Natural killer cell (primary cell): ENCODE results near the gene FMN1. TPM values are rescaled to one million over a fixed set of nuclear protein-coding genes. Genes with fewer than 3 reads are reported as not detected.

Experiments used
- ATAC-seq, 3 donors: fragments of 150-1000 bp in 2 of 3; fragments of 200-7000 bp in 1 of 3; cut with Tn5 transposase; 1 replicate in 1 of 3; 2 replicates in 2 of 3; pipeline ENCODE4 v1.10.0; 2021; ENCODE audit warnings: mild to moderate bottlenecking in 2 of 3, moderate library complexity in 2 of 3
- DNase-seq, 2 donors: peaks; one replicate each; pipeline versions ENCODE4 v3.0.0 to v3.0.0-alpha.2; 2013 to 2021; ENCODE audit warnings: mixed read lengths in 1 of 2
- H3K27ac ChIP-seq: one replicate; pipeline ENCODE4 v1.5.1; 2013; ENCODE audit warnings: mild to moderate bottlenecking, low read length
- H3K27me3 ChIP-seq: one replicate; pipeline ENCODE4 v1.6.1; 2013; ENCODE audit warnings: low read length; ENCODE audit not compliant: control insufficient read depth, insufficient read depth
- H3K36me3 ChIP-seq: one replicate; pipeline ENCODE4 v1.6.1; 2013; ENCODE audit warnings: low read length; ENCODE audit not compliant: control insufficient read depth, insufficient read depth
- H3K4me1 ChIP-seq: one replicate; pipeline ENCODE4 v1.6.1; 2013; ENCODE audit warnings: low read length; ENCODE audit not compliant: control insufficient read depth, insufficient read depth
- H3K4me3 ChIP-seq: one replicate; pipeline ENCODE4 v1.5.1; 2013; ENCODE audit warnings: low read length
- H3K9me3 ChIP-seq: one replicate; pipeline ENCODE4 v1.6.1; 2013; ENCODE audit warnings: low read length; ENCODE audit not compliant: control insufficient read depth, insufficient read depth
- H3K27ac Mint-ChIP-seq, 2 donors: one replicate each; pipeline ENCODE4 v1.8.0; 2022; ENCODE audit warnings: mild to moderate bottlenecking in 2 of 2, mixed read lengths in 2 of 2, moderate library complexity in 1 of 2
- H3K27me3 Mint-ChIP-seq, 2 donors: one replicate each; pipeline ENCODE4 v1.8.0; 2022; ENCODE audit warnings: low read depth in 2 of 2, mixed read lengths in 2 of 2
- H3K36me3 Mint-ChIP-seq: one replicate; pipeline ENCODE4 v1.8.0; 2022; ENCODE audit warnings: mixed read lengths
- H3K4me1 Mint-ChIP-seq, 2 donors: one replicate each; pipeline ENCODE4 v1.8.0; 2022; ENCODE audit warnings: mixed read lengths in 2 of 2
- H3K4me3 Mint-ChIP-seq: one replicate; pipeline ENCODE4 v1.8.0; 2022; ENCODE audit warnings: mild to moderate bottlenecking, moderate library complexity, mixed read lengths
- H3K9me3 Mint-ChIP-seq, 2 donors: one replicate each; pipeline ENCODE4 v1.8.0; 2022; ENCODE audit warnings: mixed read lengths in 2 of 2
- WGBS: methylation state at CpG from one replicate; pipeline ENCODE4 v1.1.7; 2013; ENCODE audit warnings: missing lambda C conversion rate; ENCODE audit not compliant: insufficient coverage; 5-methylcytosine and 5-hydroxymethylcytosine counted together
- intact Hi-C: fragments of 100-400 bp; cut with micrococcal nuclease; formaldehyde crosslinking; loops from one replicate; pipeline ENCODE4 v1.14.2; 2022
- total RNA-seq, 4 donors: library from RNA; stranded (reverse); fragments of 120-200 nt in 1 of 4; gene quantifications; one replicate each; pipeline versions ENCODE4 v1.2.3 to v1.2.4, GENCODE V29; 2013 to 2022
- TF ChIP-seq, protein P1 (sequence below): fragments of 200-600 bp; IDR thresholded peaks from one replicate; pipeline ENCODE4 v1.8.0; 2022; ENCODE audit warnings: antibody characterized with exemption

FMN1 gene
- total RNA-seq, 3 donors from 2014 or later (not counting 1 experiment from before 2014, with no cell fraction given) = 2.0 to 19.2 (median 2.2) TPM

GRCh38 chr15:32882955-32883354 is 311.6 kb downstream of the FMN1 start:
- no peak for DNase-seq
- Mint-ChIP-seq H3K36me3 (no peaks in the 10 kb centered on the region), H3K27ac (no peak overlapping the region), H3K9me3 (no peaks in the 10 kb centered on the region), H3K27me3 (peaks cover 3 to 7% of the 10 kb centered on the region in 2 donors), H3K4me1 (no peaks in the 10 kb centered on the region), H3K4me3 (no peak overlapping the region)
- TF ChIP-seq, protein P1, sequence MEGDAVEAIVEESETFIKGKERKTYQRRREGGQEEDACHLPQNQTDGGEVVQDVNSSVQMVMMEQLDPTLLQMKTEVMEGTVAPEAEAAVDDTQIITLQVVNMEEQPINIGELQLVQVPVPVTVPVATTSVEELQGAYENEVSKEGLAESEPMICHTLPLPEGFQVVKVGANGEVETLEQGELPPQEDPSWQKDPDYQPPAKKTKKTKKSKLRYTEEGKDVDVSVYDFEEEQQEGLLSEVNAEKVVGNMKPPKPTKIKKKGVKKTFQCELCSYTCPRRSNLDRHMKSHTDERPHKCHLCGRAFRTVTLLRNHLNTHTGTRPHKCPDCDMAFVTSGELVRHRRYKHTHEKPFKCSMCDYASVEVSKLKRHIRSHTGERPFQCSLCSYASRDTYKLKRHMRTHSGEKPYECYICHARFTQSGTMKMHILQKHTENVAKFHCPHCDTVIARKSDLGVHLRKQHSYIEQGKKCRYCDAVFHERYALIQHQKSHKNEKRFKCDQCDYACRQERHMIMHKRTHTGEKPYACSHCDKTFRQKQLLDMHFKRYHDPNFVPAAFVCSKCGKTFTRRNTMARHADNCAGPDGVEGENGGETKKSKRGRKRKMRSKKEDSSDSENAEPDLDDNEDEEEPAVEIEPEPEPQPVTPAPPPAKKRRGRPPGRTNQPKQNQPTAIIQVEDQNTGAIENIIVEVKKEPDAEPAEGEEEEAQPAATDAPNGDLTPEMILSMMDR = no peak
- 85% methylated on average over 4 of the region's 4 CpGs for WGBS
- no peak overlapping the region for H3K27ac ChIP-seq
- no peaks in the 10 kb centered on the region for H3K9me3 ChIP-seq
- intact Hi-C loops = no loop called here
- H3K4me3 ChIP-seq = no peak overlapping the region
- no peaks in the 10 kb centered on the region for H3K4me1 ChIP-seq
- ATAC-seq = no peak
- H3K36me3 ChIP-seq = no peaks in the 10 kb centered on the region
- no peaks in the 10 kb centered on the region for H3K27me3 ChIP-seq

DNA sequence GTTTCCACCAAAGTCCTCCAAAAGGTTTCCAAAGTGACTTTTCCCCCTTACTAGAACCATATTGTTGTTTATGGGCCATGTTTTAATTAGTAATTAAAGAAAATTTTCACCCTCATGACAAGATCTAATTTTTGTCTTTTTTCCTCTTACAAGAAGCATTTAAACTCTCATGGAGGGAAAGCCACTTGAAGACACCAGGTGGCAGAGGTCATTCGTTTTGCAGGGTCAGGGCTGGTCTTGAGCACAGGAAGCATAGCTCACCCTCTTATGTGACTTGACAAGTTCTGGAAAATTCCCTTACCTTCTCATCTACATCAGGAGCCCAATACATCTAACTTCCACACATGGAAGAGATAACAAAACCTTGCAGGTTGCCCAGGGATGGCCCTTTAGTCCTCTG is 313.0 kb downstream of the FMN1 start:
- Mint-ChIP-seq H3K27ac (no peak overlapping the region), H3K36me3 (no peaks in the 10 kb centered on the region), H3K9me3 (no peaks in the 10 kb centered on the region), H3K4me3 (no peak overlapping the region), H3K4me1 (no peaks in the 10 kb centered on the region), H3K27me3 (peaks cover 4 to 7% of the 10 kb centered on the region in 2 donors)
- H3K4me1 ChIP-seq = no peaks in the 10 kb centered on the region
- no peaks in the 10 kb centered on the region for H3K36me3 ChIP-seq
- no peak for DNase-seq
- no peaks in the 10 kb centered on the region for H3K27me3 ChIP-seq
- no peak overlapping the region for H3K27ac ChIP-seq
- no peak overlapping the region for H3K4me3 ChIP-seq
- no peaks in the 10 kb centered on the region for H3K9me3 ChIP-seq
- WGBS = 67% methylated on average over 1 of the region's 1 CpG
- TF ChIP-seq, protein P1 = no peak
- ATAC-seq = no peak
- intact Hi-C loops = no loop called here

DNA sequence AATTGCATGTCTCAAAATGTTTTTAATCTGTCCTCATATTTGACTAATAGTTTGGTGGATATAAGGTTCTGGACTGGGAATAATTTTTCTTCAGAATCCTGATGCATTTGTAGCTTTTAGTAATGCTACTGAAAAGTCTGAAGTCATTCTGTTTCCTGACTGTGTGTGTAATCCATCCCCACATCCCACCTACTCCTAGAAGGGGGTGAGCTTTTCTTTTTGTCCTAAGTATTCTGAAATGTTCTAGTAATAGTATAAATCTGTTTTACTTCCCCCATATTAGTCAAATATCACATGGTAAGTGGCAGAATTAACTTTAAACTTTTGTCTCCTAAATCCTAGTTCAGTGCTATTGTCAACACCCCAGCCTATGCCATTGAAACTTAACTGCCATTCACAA is 313.9 kb downstream of the FMN1 start:
- H3K4me1 Mint-ChIP-seq = no peaks in the 10 kb centered on the region
- ATAC-seq = no peak
- intact Hi-C loops = no loop called here
- H3K9me3 Mint-ChIP-seq = no peaks in the 10 kb centered on the region
- no peaks in the 10 kb centered on the region for H3K4me1 ChIP-seq
- H3K27ac Mint-ChIP-seq = no peak overlapping the region
- no peak for DNase-seq
- peaks cover 4 to 7% of the 10 kb centered on the region in 2 donors for H3K27me3 Mint-ChIP-seq
- no peaks in the 10 kb centered on the region for H3K36me3 ChIP-seq
- no peaks in the 10 kb centered on the region for H3K9me3 ChIP-seq
- H3K4me3 ChIP-seq = no peak overlapping the region
- H3K27me3 ChIP-seq = no peaks in the 10 kb centered on the region
- no peak overlapping the region for H3K4me3 Mint-ChIP-seq
- no peaks in the 10 kb centered on the region for H3K36me3 Mint-ChIP-seq
- TF ChIP-seq, protein P1 = no peak
- no peak overlapping the region for H3K27ac ChIP-seq

DNA sequence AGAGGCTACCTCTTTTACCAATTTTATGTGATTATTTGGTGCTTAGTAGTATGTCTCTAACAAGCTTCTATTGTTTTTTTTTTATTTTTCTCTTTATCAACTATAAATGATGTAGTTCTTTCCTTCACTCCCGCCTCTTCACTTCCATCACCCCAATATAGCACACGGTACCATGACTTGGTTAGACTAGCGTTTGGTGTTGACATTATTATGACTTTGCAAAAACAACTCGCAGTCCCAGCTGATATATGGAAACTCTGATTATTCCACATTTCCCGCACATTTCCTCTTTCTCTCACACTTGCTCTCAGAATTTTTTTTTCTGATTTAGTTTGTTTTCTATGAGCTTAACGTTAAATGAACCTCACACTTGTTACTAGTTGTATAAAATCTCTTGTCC is 314.5 kb downstream of the FMN1 start:
- Mint-ChIP-seq H3K4me3 (no peak overlapping the region), H3K36me3 (no peaks in the 10 kb centered on the region), H3K9me3 (no peaks in the 10 kb centered on the region), H3K4me1 (no peaks in the 10 kb centered on the region), H3K27me3 (peaks cover 4 to 7% of the 10 kb centered on the region in 2 donors), H3K27ac (no peak overlapping the region)
- no peaks in the 10 kb centered on the region for H3K36me3 ChIP-seq
- TF ChIP-seq, protein P1 = no peak
- intact Hi-C loops = no loop called here
- DNase-seq (no peak), ATAC-seq (no peak)
- WGBS = 60% methylated on average over 4 of the region's 6 CpGs
- H3K4me1 ChIP-seq = no peaks in the 10 kb centered on the region
- no peaks in the 10 kb centered on the region for H3K9me3 ChIP-seq
- H3K4me3 ChIP-seq = no peak overlapping the region
- H3K27ac ChIP-seq = no peak overlapping the region
- no peaks in the 10 kb centered on the region for H3K27me3 ChIP-seq
